GM21737 (cell line): Measurements from ENCODE around the gene RDM1.

Experiments
- ATAC-seq: cut with Tn5 transposase; IDR thresholded peaks from one replicate; pipeline ENCODE4 v1.9.1; 2021; ENCODE audit warnings: mild to moderate bottlenecking, moderate library complexity; ENCODE audit not compliant: unreplicated experiment

Gene RDM1

DNA sequence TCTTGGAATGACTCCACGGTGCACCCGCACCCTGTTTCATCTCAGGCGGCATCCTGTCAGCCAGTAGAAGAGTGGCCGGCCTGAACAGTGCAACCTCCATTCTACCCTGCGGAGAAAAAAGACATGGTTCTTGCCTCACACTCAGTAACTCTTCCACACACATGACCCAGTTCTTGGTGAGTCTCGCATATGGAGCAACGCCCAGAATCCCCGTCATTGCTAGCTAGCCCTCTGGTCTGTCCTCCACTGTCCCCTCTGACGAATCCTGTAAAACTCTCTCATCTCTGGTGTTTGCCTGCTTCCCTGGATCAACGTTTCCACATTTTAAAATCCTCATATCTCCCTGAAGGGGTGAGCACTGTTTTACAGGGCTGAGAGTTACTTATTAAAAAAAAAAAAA lies 4.2 kb upstream of the RDM1 start:
- no peak for ATAC-seq

DNA sequence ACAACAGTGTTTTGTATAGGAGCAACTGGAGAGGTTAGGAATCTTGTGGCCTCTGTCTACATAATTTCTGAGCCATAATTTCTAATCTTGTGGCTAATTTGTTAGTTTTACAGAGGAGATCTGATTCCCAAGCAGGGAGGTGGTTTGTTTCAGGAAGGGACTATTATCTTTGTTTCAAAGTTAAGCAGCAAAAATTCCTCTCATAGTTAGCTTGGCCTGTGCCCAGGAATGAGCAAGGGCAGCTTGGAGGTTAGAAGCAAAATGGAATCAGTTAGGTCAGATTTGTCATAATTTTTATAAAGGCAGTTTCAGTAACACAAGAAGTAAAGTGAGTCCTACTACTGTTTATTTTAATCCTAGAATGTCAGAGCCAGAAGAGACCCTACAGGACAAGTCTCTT lies 2.0 kb upstream of the RDM1 start:
- ATAC-seq: no peak

DNA sequence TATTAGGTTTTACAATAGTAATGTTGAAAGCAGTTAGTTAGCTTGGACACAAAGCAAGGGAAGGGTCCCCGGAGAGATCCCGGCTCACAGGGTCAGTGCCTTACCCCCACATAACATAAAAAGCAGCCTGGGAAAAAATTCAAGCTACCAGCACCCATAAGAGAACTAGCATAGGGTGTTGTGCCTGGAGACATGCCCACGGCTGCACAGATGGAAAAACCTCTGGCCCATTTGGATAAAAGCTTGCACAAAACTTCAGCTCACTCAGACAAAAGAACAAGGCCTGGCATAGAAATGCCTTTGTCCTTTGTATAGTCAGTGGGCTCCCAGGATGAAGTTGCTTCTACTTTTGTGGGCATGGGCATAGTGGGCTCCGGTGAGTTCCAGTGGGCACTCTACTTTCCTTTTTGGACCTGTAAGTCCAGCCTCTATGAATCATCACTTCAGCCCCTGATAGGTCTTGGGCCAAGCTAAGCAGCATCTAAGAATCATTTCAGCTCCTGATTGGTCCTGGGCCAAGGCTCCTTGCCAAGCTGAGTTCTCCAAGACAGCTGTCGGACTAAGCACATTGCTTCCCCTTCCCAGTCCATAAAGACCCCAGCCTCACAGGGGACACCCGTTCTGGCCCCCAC lies 1.3 kb upstream of the RDM1 start:
- no peak for ATAC-seq

DNA sequence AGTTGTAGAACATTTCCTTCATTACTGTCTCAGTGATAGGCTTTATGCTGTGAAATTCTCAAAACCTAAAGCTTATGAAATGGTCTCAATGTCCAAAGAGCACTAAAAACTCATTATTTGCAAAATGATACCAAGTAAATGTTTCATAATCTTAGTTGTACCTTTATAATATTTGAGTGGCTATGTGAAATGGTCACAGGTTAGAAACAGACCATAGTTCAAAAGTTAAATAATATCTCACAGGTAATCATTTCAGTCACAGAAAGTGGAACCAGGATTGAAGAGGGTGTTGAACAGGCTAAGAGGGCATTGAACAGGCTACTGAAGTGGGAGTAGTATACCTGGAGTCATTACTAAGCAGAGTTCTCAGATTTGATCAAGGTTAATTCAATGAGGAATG lies 2.9 kb downstream of the RDM1 start:
- ATAC-seq: no peak

DNA sequence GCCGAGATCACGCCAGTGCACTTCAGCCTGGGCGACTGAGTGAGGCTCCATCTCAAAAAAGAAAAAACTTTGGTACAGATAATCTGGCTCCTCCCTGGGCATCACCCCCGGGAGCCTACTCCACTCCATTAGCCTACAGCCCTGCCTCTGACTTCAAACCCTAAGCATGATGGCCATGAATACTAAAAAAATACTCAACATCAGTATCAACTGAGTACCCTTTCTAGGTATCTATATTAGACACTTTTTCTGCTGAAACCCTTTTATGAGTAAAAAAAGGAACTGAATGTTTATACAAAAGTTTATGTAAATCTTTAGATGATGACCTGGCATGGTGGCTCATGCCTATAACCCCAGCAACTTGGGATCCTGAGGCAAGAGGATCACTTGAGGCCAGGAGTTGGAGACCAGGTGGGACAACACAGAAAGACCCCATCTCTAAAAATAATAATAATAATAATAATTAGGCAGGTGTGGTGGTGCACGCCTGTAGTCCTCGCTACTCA lies 6.9 kb downstream of the RDM1 start:
- ATAC-seq: no peak

DNA sequence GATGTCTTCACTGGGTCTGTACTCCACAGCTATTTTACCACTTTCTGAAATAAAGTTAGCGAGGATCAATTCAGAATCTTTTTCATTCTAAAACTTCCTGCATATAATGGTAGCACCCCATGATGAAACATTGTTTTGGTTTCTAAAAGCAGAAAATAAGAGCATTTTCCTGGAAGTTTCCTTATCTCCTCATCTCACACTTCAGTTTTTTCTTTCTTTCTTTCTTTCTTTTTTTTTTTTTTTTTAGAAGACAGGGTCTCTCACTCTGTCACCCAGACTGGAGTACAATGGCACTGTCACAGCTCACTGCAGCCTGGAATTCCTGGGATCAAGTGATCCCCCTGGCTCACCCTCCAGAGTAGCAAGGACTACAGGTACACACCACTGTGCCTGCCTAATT lies 10.3 kb downstream of the RDM1 start:
- no peak for ATAC-seq

DNA sequence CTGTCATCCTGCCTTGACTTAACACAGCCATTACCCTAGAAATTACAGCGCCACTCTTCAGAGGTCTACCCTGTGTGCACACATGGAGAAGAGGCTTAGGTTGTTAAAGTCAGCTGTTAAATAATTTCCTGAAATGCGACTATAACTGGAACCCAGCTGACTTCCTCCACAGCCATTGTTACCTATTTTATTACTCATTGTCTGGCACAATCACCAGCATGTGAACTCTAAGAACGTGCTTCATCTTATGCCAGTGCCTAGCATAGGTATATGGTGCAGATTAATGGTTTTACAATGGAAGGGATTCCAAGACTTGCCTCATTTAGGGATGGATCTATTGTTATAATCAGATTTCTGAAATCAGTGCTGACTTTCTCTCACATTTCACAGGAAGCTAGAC lies 11.9 kb downstream of the RDM1 start:
- ATAC-seq: no peak

DNA sequence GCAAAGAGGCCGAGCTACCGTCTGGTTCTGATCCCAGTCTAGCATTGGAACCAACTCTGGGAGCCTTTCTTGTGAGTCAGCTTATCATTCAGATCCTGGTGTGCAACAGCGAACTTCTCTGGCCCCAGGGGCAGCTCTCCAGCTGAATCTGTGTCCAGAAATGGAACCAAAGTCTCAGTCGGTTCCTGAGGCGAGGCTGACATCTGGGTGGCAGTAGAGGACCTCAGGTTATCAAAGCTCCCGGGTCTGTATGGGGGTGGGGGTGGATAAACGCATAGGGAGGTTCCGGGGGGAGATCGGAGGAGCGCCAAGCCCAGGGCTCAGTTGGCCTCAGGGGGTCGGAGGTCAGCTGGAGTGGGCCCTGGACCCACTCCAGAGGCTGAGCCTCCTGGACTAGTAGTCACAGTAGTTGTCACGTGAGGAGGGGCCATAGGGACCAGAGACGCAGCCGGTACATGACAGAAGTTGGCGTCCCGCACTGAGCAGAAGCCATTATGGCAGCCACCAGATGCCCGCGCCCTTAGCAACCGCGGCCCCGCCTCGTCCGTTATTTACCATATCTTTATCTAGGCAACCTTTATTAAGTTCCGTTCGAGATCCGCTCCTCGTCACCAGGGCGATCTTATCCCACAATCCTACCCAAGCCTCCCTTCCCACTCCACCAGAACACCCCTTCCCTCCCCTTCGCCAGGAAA lies 12.9 kb downstream of the RDM1 start:
- ATAC-seq: no peak

DNA sequence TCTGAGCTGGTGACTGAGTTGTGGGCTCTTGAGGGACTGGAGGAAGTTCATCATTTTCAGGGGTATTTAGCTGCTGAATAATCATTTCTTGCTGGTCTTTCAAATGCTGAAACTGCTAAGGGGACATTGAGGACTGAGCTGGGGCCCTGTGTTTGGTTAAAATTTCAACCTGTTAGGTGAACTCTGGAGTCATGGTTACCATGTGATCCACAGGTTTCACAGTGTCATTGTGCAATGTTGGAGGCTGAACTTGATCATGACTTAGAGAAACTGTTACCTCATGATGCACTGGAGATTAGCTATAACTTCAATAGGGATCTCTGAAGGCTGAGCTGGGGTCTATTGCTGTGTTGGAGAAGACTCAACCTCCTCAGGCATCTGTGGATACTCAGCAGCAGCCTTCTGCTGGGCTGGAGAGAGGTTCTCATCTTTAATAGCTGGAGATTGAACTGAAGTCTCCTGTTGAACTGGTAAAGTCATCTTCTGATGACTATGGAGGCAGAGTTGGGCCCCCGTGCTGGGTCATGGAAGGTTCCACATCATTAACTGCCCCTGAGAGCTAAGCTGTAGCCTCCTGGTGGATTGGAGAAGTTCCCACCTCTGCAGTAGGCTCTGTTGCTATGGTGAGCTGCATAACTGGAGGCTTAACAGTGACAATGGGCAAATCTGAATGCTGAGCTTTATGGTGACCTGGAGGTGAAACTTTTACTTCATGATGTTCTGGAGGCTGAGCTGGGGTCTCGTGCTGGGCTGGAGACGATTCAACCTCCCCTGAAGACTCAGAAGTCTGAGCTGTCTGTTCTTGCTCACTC lies 15.2 kb downstream of the RDM1 start:
- ATAC-seq: no peak

DNA sequence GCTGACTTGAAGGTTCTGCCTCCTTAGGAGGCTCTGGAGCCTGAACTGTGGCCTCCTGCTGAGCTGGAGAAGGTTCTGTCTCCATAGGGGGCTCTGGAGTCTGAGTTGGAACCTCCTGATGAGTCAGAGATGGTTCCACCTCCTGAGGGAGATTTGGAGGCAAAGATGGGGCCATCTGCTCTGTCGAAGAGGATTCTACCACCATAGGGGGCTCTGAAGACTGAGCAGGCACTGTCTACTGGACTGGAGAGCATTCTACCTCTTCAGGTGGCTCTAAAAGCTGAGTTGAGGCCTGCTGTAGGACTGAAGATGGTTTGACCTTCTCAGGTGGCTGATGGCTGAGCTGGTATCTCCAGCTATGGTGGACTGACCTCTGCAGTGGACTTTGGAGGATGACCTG lies 16.2 kb downstream of the RDM1 start:
- ATAC-seq: no peak

DNA sequence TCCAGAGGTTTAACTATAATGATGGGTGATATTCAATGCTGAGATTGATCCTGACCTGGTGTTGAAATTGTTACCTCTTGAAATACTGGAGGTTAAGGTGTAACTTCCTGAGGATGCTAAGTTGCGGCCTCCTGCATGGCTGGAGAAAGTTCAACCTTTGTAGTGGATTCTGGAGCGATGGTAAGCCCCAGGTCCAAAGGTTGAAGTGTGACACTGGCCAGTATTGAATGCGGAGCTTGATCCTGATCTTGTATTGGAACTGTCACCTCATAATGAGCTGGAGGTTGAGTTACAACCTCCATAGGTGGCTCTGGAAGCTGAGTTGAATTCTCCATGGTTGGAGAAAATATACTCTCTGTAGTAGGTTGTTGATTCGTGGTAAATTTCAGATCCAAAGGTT lies 17.0 kb downstream of the RDM1 start:
- no peak for ATAC-seq

DNA sequence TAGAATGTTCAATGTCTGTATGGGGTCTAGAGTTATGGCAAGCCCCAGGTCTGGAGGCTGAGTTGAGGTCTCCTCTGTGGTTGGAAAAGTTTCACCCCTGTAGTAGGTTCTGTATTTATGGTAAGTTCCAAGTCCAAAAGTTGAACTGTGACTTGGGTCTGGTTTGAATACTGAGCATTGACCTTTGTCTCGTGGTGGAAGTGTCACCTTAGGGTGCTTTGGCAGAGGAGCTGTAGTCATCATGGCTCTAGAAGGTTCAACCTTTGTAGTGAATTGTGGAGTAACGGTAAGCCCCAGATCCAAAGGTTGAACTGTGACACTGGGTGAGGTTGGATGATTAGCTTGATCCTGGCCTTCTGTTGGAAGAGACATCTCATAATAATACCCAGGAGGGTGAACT lies 17.6 kb downstream of the RDM1 start:
- ATAC-seq: no peak

DNA sequence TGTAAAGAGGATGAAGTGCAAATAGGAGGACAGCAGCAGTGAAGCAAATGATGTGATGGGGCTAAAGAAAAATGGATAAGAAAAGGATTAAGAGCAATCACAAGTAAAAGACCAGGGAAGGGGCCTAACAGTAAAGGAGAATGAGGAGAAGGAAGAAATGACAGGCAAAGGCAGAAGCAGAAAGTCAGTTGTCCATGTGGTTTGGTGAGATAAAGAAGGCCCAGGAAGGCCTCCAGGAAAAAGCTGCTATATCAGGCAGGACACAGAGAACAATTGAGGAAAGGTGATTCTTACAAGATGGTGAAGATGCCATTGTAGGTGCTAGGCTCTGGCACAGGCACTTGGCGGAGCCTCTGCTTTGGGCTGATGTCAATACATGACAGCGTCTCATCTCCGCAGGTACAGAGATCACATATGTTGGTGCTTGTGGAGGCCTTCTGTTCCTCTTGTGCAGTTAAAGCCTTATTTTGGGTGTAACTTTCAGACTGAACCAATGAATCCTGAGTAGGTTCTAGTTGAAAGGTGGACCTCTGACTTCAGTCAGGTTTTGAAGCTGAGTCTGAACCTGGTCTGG lies 18.1 kb downstream of the RDM1 start:
- ATAC-seq: no peak

DNA sequence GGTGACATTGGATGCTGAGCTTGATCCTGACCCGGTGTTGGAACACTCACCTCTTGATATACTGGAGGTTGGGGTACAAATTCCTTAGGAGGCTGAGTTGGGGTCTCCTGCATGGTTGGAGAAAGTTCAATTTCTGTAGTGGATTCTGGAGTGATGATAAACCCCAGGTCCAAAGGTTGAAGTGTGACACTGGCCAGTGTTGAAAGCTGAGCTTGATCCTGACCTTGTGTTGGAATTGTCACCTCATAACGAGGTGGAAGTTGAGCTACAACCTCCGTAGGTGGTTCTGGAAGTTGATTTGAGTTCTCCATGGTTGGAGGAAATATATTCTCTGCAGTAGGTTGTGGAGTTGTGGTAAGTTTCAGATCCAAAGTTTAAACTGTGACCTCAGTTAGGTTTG lies 21.2 kb downstream of the RDM1 start:
- ATAC-seq: no peak

DNA sequence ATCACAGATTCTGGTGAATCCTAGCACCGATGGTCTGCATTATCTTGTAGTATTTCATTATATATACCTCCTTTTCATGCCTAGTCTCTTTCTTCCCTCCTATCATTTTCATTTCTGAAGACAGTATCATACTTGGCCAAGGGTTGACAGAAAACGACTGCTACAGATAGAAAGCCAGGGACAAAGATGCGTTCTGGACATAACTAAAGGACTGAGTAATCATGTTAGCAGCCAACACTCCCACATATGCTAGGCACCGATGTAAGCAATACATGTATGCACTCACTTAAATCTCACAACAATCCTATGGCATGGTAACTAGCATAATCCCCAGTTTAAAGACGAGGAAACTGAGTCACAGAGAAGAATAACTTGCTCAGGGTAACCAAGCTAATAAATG lies 22.9 kb downstream of the RDM1 start:
- no peak for ATAC-seq

DNA sequence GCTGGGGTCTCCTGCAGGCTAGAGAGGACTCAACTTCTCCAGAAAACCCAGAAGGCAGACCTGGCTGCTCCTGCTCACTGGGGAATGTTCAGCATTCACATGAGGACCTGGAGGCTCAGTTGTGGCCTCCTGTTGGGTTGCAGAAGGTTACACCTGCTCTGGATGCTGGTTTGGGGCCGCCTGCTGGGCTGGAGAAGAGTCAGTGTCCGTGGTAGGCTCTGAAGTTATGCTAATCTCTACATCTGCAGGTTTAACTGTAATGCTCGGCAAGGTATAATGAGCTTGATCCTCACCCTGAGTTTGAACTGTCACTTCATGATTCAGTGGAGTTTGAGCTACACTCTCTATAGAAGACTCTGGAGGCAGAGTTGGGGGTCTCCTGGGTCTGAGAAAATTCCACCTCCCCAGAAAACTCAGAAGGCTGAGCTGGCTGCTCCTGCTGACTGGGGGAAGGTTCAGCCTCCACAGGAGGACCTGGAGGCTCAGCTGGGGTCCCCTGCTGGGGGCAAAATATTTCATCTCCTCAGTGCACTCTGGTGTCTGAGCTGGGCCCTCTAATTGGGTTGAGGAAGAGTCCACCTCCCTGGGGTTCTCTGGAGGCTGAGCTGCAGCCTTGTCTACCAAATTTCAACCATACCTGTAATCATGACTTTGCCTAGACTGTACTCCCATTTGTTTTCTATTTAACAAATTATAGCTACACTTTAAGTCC lies 23.5 kb downstream of the RDM1 start:
- no peak for ATAC-seq

DNA sequence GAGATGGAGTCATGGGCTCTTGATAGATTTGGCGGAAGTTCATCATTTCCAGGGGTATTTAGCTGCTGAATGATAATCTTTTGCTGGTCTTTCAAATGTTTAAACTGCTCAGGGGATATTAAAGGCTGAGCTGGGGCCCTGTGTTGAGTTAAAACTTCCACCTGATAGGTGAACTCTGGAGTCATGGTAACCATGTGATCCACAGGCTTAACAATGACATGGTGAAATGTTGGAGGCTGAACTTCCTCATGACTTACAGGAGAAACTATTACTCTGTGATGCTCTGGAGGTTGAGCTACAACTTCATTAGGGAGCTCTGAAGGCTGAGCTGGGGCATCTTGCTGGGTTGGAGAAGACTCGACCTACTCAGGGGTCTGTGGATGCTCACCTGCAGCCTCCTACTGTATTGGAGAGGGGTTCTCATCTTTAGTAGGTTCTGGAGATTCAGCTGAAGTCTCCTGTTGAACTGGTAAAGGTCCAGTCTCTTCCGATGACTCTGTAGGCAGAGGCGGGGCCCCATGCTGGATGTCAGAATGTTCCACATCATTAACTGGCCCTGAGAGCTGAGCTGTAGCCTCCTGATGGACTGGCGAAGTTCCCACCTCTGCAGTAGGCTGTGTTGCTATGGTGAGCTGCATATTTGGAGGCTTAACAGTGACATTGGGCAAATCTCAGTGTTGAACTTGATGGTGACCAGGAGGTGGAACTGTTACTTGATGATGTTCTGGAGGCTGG lies 24.2 kb downstream of the RDM1 start:
- no peak for ATAC-seq

DNA sequence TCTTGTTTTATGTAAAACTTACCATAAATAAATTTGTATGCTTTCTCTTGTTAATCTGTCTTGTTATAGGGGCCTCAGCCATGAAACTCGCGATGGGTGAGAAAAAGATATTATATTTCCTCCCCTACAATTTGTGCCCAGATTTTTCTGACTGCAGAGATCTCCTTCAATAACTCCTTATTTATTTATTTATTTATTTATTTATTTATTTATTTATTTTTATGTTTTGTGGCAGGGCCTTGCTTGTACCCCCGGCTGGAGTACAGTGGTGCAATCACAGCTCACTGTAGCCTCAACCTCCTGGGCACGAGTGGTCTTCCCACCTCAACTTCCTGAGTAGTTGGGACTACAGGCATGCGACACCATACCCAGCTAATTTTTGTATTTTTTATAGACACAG lies 27.1 kb downstream of the RDM1 start:
- no peak for ATAC-seq

DNA sequence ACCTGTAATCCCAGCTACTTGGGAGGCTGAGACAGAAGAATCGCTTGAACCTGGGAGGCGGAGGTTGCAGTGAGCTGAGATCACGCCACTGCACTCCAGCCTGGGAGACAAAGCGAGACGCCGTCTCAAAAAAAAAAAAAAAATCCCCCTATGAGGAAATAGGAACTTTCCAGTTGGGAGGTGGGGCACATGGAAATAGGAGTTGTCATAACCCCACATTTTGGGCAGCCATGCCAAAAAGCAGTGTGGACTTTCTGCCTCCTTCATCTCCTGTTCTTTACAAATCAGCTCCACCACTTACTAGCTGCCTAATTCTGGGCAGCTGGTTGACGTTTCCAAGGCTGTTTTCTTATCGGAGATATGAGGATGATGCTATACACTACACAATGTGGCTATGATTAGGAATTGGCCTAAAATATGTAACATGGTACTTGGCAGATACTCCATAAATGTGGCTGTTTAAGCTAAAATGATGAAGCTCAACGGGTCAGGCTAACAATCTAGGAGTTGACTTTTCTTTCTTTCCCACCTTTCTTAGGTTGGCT lies 28.9 kb downstream of the RDM1 start:
- ATAC-seq: no peak
